ENCODE measurements around the gene ERICH4. TPM values are rescaled to one million over a fixed set of nuclear protein-coding genes. Genes with fewer than 3 reads are reported as not detected.
A peak's percentile ranks its signal among the peaks of the same experiment; 100 is the strongest.
"Not testable (repeated sequence)": the region's sequence is repeated elsewhere in the genome, so short reads cannot be mapped to it uniquely, and the experiment has no call there.

Gene ERICH4, protein sequence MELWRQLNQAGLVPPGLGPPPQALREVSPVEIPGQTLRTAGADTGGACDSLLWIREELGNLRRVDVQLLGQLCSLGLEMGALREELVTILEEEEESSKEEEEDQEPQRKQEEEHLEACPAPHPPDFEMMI
- total RNA-seq (2014; rRNA removed; shearing (Covaris generic)): not detected in 2 replicates

DNA sequence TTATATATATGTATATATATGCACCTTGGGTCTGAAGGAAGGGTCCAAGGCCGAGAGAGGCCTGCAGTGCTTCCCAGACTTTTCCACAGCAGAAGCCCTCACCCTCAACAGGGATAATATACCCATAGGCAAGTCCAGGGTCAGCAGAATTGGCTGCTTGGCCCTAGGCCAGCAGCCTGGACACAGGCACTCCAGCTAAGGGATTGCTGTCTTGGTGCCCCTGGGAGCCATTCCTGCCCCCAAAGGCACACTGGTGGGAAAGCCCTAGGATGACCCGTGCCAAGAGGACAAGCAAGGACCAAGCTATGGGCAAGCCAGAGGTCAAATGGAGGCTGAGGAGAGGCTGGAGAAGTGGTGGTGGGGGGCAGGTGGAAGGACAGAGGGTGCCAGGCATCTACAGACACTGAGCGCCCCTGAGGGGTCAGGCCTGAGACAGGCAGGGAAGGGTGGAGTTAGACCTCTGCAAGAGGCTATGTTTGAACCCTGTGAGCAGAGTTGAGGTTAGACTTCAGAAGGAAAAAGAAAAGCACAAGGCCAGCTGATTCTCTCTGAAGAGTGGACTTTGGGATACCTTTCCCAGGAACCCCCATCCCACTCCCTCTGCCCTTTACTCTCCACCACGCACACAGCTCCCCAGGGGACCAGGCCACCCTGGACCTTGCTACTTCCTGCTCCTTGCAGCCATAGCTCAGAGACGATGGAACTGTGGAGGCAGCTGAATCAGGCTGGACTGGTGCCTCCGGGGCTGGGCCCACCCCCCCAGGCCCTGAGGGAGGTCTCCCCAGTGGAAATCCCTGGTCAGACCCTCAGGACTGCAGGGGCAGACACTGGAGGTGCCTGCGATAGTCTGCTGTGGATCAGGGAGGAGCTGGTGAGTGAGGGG, at the start of gene ERICH4:
Gene ERICH4, plus strand, starts transcription at position 684 of the 883 bp plus-strand sequence. Its CDS starts 14 bp downstream, at position 698.
- DNase-seq (ENCODE audit: low spot score): no peak

DNA sequence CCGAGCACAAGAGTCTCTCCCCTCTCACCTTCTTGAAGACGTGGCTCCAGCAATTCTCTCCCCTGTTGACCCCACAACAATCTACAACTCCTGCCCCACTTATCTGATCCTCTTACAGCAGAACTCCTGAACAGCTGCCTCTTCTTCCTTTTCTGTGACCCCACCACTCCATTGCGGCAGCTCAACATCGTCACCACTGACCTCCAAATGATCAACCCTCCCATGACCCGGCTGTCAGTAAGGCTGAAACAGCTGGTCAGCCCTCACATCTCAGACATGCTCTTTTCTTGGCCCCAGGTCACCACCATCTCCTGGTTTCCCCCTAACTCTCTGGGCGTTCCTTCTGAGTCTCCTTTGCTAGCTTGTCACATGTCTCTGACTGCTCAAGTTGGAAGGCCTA, 47.6 kb upstream of the ERICH4 start:
- no peak for DNase-seq (ENCODE audit: low spot score)

GRCh38 chr19:41397086-41398049, 45.6 kb upstream of the ERICH4 start, which contains the start of the genes BCKDHA and EXOSC5:
Gene BCKDHA, plus strand, starts transcription at chr19:41397818. Its CDS starts 10 bp downstream, at chr19:41397828.
Gene EXOSC5, minus strand, starts transcription at chr19:41397359. Its CDS starts 31 bp downstream, at chr19:41397328.
- peak; percentile 99 for DNase-seq (ENCODE audit: low spot score)

DNA sequence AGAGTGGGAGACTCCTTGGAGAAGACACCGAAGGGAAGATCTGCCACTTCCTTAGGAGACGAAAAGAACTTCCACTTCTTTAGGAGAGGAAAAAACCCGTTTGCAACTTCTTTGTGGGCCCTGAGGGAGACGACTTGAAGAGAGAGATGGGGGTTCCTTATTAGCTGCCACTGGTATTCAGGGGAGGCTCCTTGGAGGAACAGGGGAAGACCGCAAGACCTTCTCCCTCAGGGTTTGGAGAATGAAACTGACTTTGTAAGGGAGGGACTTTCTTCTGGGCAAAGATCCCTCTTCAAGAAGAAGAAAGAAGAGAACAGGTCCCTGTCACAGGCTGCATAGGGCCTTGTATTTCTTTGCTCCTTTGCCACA, 44.9 kb upstream of the ERICH4 start:
- DNase-seq (ENCODE audit: low spot score): no peak

DNA sequence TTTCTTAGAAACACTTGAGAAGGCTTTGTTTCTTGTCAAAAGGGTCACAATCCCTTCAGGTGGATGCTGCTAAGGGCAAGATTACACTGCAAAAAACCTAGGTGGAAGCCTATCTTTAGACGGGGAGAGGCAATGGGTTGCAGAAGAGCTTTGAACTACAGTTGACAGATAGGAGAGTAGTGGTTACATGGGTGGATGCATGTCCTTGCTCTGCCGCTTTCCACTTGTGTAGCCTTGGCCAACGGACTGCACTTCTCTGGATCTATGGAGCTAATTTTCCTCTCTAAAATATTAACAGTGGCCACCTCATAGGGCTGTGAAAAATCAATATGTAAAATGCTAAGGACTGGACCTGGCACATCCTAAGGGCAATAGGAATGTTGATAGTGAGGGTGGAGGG, 44.4 kb upstream of the ERICH4 start:
- no peak for DNase-seq (ENCODE audit: low spot score)

DNA sequence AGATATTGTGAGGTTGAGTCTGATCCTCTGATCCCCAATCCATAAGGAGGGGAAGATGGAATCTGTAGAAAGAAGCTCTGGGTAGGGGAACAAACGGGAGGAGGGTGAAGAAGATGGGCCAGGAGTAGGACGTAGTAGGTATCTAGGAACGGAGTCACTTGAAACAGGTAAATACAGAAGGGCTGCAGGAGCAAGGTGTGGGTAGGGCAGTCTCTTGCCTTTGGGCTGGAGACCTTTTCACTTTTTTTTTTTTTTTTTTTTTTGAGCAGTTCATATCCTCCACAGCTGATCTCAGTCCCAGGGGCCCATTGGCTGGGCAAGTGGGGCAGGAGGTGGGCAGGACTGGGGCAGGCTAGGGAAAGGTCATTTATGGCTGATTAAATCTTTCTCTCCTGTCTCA, 43.9 kb upstream of the ERICH4 start:
- no peak for DNase-seq (ENCODE audit: low spot score)

DNA sequence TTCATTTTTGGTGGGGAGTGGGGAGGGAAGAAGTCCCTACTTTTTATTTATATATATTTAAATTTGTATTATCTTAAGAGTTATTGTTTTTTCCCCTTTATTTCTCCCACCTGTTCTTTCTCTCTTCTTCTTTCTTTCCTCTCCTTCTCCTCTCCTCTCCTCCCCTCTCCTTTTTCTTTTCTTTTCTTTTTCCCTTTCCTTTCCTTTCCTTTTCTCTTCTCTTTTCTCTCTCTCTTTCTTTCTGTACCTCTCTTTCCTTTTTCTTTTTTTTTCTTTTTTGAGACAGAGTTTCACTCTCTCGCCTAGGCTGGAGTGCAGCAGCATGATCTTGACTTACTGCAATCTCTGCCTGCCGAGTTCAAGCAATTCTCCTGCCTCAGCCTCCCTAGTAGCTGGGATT, 43.4 kb upstream of the ERICH4 start:
- DNase-seq (ENCODE audit: low spot score): no peak

DNA sequence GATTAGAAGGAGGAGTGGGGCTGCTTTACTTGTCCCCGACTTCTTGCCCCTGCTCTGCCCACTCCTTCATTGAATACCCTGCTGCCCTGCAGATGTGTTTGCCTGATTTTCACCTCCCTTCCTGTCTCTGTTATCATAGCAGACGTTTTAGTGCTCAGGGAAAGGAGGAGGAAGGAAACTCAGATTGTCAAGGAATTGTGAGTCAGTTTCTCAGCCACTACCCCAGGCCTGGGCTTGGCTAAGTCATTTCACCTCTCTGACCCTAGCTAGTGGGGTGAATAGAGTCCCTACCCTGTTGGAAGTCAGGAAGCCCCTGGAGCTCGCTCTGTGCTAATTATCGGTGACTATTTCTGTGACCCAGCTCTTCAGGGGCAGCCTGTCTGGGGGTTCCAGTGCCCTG, 41.5 kb upstream of the ERICH4 start:
- no peak for DNase-seq (ENCODE audit: low spot score)

GRCh38 chr19:41402010-41402409, 40.9 kb upstream of the ERICH4 start:
- no peak for DNase-seq (ENCODE audit: low spot score)

- no peak for DNase-seq (ENCODE audit: low spot score)
These were observed 39.6 kb upstream of the ERICH4 start for GRCh38 chr19:41403181-41403970.

GRCh38 chr19:41405776-41406175, 37.2 kb upstream of the ERICH4 start:
- no peak for DNase-seq (ENCODE audit: low spot score)

GRCh38 chr19:41407271-41407670, 35.7 kb upstream of the ERICH4 start:
- DNase-seq (ENCODE audit: low spot score): no peak

- DNase-seq (ENCODE audit: low spot score): no peak
These were observed 34.7 kb upstream of the ERICH4 start for GRCh38 chr19:41408256-41408655.

GRCh38 chr19:41408846-41409245, 34.1 kb upstream of the ERICH4 start:
- not testable (repeated sequence) for DNase-seq (ENCODE audit: low spot score)

DNA sequence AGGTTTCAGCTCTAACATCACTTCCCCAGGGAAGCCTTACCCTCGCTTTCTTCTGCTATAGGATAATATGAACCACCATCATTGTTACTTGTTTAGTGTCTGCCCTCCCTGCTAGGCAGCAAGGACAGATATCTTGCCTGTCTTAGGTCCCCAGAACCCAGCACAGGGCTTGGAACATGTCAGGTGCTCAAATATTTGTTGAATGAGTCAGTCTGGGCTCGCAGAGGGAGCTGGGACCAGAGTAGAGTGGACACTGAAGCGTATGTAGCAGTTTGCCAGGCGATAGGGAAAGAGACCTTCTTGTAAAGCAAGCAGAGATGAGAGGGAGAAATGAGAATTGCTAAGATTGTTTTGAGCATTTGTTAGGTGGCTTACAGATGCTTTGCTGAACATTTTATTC, 33.7 kb upstream of the ERICH4 start:
- peak; percentile 31 for DNase-seq (ENCODE audit: low spot score)

DNA sequence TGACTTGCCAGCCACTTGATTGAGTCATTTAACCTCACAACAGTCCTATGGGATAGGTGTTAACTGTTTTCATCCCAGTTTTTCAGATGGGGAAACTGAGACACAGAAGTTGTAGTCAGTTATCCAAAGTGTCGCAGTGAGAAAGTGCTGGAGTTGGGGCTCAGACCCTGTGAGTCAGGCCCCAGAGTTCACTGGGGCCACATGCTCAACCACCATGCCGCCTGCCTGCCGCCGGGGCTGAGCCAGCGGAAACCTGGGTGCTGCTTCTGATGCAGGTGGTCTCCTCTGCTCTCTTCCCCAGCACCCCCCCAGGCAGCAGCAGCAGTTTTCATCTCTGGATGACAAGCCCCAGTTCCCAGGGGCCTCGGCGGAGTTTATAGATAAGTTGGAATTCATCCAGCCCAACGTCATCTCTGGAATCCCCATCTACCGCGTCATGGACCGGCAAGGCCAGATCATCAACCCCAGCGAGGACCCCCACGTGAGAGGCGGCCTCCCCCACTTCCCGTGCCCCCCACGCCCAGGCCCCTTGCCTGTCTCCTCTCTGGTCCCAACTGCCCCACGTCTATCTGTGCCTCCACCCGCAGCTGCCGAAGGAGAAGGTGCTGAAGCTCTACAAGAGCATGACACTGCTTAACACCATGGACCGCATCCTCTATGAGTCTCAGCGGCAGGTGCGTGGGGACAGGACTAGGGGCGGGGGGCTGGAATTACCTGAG, 32.5 kb upstream of the ERICH4 start:
- no peak for DNase-seq (ENCODE audit: low spot score)

- DNase-seq (ENCODE audit: low spot score): no peak
These were observed 31.6 kb upstream of the ERICH4 start for GRCh38 chr19:41411100-41411967.

GRCh38 chr19:41411968-41412265, 31.0 kb upstream of the ERICH4 start:
- no peak for DNase-seq (ENCODE audit: low spot score)

DNA sequence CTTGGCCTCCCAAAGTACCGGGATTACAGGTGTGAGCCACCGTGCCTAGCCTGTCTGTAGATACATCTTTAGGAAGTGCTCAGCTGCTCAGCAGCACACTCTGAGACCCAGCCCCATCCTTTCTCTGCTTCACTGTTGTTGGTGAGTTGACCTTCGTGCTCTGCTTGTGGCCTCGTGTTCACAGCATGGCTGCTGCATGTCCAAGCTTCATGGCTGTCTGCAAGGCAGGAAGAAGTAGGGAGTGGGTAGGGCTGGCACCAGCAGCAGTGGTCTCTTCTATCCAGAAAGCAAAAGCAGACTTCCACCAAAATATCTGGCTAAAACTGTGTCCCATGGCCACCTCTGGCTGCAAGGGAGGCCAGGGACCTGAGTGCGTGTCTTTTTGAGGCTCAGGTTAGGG, 30.0 kb upstream of the ERICH4 start:
- DNase-seq (ENCODE audit: low spot score): no peak

GRCh38 chr19:41413947-41414346, 29.0 kb upstream of the ERICH4 start:
- DNase-seq (ENCODE audit: low spot score): no peak

All from H4 (cell line).